NCI-H2081 (cell line): ENCODE measurements around the gene NLRP6.
"Not testable (repeated sequence)": the region's sequence is repeated elsewhere in the genome, so short reads cannot be mapped to it uniquely, and the experiment has no call there.

Source experiments
- DNase-seq, 2 experiments: peaks; one replicate each; lab custom pipeline; 2025; lab: John Stamatoyannopoulos, UW

NLRP6 gene

GRCh38 chr11:308740-309665 is 30.8 kb downstream of the NLRP6 start:
- DNase-seq: not testable (repeated sequence)

- DNase-seq: not testable (repeated sequence)
These were observed 31.9 kb downstream of the NLRP6 start for GRCh38 chr11:309979-310572.

GRCh38 chr11:311013-311748 is 33.0 kb downstream of the NLRP6 start:
- DNase-seq: not testable (repeated sequence)

GRCh38 chr11:312092-312816 is 34.0 kb downstream of the NLRP6 start:
- no peak for DNase-seq

GRCh38 chr11:313304-313786 is 35.1 kb downstream of the NLRP6 start:
- DNase-seq: no peak

- no peak for DNase-seq
These were observed 35.8 kb downstream of the NLRP6 start, which contains the start of gene IFITM1 for GRCh38 chr11:313787-314553. TSS of gene IFITM1 (plus strand) at chr11:314040. CDS start at chr11:314171, 131 bp downstream.

GRCh38 chr11:314554-314875 is 36.3 kb downstream of the NLRP6 start:
- not testable (repeated sequence) for DNase-seq

DNA sequence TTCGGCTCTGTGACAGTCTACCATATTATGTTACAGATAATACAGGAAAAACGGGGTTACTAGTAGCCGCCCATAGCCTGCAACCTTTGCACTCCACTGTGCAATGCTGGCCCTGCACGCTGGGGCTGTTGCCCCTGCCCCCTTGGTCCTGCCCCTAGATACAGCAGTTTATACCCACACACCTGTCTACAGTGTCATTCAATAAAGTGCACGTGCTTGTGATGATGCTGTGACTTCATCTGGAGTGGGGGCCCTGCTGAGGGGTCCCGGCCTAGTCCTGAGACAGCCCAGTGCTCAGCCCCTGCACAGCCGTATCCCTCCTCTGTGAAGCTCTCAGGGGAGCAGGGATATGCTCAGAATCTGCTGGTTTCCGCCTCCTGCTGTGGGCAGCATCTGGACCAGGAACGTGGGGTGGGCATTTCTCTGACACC is 36.9 kb downstream of the NLRP6 start:
- no peak for DNase-seq

- DNase-seq: no peak
These were observed 37.3 kb downstream of the NLRP6 start for GRCh38 chr11:315516-315994.

- no peak for DNase-seq
These were observed 38.0 kb downstream of the NLRP6 start for GRCh38 chr11:316031-316701.

DNA sequence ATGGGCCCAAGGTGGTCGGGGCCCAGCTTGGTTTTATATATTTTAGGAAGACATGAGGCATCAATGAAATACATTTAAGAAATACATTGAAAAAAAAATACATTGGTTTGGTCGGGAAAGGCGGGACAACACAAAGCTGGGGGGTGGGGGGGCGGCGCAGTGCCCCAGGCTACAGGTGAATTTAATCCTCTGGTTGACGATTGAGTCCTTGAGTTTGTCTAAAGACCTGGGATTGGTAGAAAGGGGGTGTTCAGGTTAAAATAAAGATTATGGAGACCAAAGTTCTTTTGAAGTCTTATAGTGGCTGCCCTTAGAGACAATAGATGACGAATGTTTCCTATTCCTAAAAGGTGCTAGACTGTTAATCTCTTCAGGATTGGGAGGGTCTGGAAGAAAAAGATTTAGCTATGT is 38.7 kb downstream of the NLRP6 start:
- DNase-seq: no peak

DNA sequence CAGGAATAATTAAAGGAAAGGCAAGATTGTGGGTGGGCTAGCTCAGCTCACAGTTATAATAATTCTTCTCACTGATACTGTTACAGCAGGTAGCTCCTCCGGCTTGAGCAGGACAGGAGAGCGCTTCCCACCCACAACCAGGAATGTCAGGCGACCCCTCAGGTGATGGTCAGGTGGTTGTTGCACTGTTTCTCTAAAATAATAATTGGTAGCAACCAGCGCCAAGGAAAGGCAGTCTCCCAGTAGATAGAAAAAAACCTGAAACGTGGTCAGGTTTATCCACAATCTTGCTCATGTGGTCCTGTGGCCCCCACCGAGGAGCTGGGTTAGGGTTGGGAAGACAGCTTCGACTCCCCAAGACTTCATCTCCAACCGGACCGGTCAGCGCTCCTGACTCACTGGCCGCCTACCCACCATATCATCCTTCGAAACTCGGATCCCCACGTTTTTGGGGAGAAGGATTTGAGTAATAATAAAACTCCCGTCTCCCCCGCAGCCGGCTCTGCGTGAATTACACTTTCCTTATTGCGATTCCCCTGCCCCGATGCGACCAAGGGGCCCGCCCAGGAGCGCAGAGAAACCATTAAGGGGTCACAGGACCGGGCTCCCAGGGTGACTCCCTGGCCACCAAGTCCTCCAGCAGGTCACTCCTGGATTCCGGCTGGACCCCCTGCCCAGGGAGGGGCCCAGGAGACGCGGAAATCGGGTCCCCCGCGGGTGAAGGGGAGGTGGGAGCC is 39.6 kb downstream of the NLRP6 start:
- DNase-seq: not testable (repeated sequence)

DNA sequence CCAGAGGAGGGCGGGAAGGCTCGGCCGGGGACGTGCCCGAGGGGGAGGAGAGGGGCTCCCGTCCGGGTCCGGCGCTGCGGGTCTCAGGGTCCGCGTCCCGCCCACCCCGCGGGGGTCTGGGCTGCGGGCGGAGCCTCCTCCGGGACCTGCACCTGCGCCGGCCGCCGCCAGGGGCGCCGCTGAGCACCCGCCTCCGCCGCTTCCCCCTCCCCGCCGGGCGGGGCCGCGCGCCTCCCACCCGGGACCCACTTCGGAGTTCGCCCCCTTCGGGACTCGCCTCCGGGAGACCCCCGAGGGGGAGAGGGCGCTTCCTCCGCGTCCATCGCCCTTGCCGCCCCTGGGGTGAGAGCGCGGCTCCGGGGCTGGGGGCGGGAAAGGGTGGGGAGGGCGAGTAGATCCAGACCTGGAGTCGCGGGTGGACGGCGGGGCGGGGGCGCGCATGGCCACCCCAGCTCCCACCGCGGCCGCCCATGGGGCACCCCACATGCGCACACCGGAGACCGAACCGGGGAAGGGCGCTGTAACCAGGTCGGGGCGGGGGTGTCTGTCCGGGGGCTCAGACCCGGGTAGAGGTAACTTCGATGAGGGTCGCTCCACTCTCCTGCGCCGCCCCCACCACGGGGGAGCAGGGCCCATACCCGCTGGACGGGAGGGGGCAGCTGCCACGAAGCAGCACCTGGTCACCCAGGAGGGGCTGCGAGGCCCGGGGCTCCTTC is 40.4 kb downstream of the NLRP6 start:
- DNase-seq: not testable (repeated sequence)

GRCh38 chr11:319121-319887 is 41.1 kb downstream of the NLRP6 start:
- DNase-seq: not testable (repeated sequence)

GRCh38 chr11:319888-320273 is 41.7 kb downstream of the NLRP6 start:
- DNase-seq: not testable (repeated sequence)

DNA sequence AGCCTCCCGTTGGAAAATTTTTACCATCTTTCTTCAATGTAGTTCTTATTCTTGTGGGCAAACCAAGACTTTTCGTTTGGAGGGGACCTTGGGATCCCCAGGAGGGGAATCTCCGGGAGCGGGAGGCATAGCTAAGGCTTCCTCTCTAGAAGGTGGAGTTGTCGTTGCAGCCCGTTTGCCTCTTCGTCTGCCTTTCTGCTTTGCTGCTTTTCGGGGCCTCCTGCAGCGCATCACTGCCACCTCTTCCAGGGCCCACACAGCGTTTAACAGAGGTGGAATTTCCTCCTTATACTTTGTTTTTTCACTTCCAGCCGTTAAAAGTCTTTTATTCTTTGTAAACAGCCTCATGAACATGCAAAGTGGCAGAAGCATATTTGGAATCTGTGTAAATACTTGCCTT is 45.9 kb downstream of the NLRP6 start:
- DNase-seq: no peak

GRCh38 chr11:324593-325517 is 46.6 kb downstream of the NLRP6 start:
- DNase-seq: not testable (repeated sequence)
